OCI-M1 (cell line): Measurements from ENCODE around the gene GLG1.
"Not testable (repeated sequence)": the region's sequence is repeated elsewhere in the genome, so short reads cannot be mapped to it uniquely, and the experiment has no call there.

ENCODE experiments used
- DNase-seq: peaks from one replicate; lab custom pipeline; 2025; lab: John Stamatoyannopoulos, UW

GLG1 gene

GRCh38 chr16:74537746-74538145 is 69.2 kb downstream of the GLG1 start:
- not testable (repeated sequence) for DNase-seq

- not testable (repeated sequence) for DNase-seq
Observed at GRCh38 chr16:74534650-74535049, 72.3 kb downstream of the GLG1 start.

DNA sequence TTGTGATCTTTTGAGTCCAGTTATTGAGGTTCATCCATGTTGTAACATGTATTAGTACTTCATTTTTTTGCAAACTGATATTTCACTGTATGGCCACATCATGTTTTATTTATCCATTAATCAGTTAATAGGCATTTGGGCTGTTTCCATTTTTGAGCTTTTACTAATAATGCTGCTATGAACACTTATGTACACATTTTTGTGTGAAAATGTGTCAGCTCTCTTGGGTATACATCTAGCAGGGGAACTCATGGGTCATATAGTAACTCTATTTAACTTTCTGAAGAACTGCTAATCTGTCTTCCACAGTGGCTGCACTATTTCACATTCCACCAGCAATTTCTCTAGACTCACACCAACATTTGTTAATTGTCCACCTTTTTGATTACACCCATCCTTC is 82.0 kb downstream of the GLG1 start:
- no peak for DNase-seq

DNA sequence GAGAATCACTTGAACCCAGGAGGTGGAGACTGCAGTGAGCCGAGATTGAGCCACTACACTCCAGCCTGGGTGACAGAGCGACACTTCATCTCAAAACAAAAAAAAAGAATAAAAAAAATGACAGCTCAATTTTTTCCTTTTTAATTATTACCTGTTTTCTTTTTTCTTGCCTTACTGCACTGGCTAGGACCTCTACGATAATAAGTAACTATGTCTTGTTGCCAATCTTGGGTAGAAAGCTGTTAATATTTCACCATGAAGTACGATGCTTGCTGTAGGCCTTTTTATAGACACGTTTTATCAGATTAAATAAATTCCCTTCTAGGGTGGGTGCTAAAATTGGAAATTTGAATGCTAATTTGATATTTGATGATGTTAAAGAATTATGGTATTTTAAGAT is 82.8 kb downstream of the GLG1 start:
- DNase-seq = no peak

- DNase-seq = not testable (repeated sequence)
Observed at GRCh38 chr16:74523706-74524105, 83.2 kb downstream of the GLG1 start.

- DNase-seq = no peak
Observed at GRCh38 chr16:74522160-74522559, 84.8 kb downstream of the GLG1 start.

- no peak for DNase-seq
Observed at GRCh38 chr16:74521691-74522090, 85.2 kb downstream of the GLG1 start.

DNA sequence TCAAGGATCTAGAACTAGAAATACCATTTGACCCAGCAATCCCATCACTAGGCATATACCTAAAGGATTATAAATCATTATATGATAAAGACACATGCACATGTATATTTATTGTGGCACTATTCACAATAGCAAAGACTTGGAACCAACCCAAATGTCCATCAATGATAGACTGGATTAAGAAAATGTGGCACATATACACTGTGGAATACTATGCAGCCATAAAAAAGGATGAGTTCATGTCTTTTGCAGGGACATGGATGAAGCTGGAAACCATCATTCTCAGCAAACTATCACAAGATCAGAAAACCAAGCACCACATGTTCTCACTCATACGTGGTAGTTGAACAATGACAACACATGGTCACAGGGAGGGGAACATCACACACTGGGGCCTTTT is 88.0 kb downstream of the GLG1 start:
- DNase-seq = not testable (repeated sequence)

DNA sequence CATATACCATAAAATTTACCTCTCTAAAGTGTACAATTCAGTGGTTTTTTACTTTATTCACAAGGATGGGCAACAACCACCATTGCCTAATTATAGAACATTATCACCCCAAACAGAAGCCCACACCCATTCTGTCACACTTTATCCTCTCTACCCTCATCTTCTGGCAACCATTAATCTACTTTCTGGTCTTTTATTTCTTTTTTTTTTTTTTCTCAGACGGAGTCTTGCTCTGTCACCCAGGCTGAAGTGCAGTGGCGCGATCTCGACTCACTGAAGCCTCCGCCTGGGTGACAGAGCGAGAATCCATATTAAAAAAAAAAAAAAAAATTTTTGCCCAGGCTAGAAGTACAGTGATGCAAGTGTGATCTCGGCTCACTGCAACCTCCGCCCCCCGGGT is 95.0 kb downstream of the GLG1 start:
- DNase-seq = peak; percentile 11

DNA sequence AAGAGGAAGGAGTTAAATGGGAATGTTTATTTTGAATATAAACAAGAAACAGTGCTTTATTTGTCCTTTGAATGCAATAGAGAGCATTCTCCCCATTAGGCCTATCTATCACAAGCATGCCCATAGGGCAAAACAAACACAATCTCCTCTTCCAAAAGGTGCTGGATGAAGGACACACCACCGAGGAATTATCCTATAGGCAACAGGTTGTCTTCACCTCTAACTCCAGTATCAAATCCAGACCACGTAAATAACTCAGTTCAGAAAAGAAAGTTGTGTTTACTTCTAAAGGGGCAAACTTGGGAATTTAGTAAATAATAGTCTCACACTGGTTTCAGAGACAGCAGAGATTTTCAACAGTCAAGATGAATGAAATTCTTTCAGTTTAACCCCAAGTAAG is 101.9 kb downstream of the GLG1 start:
- DNase-seq = no peak

DNA sequence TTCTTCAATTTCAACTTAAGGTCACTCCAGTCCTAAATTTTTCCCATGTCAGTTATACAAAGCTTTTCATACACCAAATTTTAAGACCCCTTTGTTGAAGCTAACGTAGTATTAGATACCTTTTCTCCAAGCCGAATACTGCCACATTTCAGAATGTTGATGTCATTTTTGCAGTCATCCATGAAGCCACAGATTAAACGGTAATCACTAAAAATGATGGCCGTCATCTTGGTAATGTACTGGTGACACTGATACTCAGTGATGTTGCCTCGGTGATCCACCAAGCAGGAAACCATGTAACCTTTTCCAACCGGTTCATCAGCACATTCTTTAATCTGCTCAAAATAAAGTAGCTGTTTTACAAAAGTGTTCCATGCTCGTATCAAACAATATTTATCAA is 103.5 kb downstream of the GLG1 start:
- no peak for DNase-seq

- DNase-seq = no peak
Observed at GRCh38 chr16:74501484-74502478, 105.1 kb downstream of the GLG1 start.

GRCh38 chr16:74500907-74501306 is 106.0 kb downstream of the GLG1 start:
- DNase-seq = no peak

GRCh38 chr16:74499114-74499513 is 107.8 kb downstream of the GLG1 start:
- DNase-seq = no peak

DNA sequence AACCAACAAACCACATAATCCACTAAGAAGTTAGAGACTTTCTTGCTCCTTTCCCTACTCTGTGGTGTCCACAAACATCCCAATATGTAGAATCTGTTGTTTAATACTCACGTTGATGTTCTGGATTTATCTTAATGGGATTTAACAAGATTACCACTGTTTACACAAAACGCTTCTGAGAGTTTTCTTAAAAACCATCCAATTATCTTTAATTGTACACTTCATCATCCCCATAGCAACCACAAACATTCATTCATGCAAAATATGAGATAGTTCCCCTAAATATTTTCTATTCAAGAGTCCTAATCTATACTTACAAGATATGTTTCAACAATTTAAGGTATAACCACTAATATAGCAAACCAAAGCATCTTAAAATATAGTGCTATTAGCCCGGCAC is 109.2 kb downstream of the GLG1 start:
- no peak for DNase-seq

DNA sequence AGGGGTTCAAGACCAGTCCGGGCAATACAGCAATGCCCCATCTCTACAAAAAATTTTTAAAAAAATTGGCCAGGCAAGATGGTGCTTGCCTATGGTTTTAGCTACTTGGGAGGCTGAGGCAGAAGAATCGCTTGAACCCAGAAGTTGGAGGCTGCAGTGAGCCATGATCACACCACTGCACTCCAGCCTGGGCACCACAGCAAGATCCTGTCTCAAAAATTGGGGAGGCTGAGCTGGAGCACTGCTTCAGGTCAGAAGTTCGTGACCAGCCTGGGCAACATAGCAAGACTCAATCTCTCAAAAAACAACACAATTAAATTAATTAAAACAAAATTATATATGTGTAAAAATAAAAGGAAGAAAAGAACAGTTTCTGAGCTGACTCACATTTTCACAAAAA is 110.9 kb downstream of the GLG1 start:
- no peak for DNase-seq

DNA sequence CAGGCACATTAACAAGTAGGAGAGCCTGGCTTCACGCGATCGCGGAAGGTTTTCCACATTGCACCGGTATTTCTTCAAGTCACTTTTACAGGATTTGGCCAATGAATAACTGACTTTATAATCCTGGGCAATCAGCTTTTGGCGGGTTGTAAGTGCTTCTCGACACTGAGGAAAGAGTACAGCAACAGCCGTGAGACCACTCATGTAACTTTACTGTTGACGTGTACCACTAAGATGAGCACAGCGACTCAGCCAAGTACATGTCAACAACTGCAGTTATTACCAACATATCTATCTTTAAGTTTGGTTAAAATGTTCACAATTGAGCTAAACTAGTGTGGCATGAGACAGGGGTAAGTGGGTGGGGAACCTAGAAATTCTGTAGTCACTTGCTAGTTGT is 113.9 kb downstream of the GLG1 start:
- DNase-seq = no peak

DNA sequence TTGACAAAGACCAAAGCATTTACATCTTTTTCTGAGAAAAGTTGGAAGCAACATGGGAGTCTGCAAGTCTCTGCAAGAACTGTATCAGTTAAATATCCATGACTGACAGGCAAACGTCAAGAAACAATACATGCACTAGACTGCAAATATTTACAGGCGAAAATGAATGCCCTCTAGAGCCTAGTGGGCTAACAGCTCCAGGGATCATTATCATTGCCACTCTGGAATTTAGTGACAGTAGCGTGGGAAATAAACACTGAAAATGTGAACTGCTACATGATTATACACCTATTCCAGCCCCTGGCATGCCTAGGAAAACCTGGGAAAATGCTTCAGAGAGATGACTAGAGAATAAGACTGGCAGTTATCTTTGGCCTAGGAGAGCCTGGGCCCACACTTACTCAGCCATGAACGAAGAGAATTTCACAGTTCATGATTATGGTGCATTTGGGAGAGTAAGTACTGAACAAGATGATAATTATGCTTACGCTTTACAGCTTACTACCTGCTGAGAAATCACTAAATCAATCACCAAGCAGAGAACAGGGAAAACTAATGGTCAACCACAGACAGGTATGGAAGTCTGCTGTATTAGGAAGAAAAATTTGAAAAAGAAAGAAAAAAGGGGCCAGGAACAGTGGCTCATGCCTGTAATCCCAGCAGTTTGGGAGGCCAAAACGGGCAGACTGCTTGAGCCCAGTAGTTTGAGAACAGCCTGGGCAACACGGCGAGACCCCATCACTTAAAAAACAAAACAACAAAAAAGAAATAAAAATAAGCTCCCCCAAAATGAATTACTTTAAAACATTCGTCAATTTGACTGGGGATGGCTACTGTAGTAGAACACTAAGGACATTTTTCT is 119.0 kb downstream of the GLG1 start:
- no peak for DNase-seq

GRCh38 chr16:74485916-74486315 is 121.0 kb downstream of the GLG1 start:
- DNase-seq = no peak

DNA sequence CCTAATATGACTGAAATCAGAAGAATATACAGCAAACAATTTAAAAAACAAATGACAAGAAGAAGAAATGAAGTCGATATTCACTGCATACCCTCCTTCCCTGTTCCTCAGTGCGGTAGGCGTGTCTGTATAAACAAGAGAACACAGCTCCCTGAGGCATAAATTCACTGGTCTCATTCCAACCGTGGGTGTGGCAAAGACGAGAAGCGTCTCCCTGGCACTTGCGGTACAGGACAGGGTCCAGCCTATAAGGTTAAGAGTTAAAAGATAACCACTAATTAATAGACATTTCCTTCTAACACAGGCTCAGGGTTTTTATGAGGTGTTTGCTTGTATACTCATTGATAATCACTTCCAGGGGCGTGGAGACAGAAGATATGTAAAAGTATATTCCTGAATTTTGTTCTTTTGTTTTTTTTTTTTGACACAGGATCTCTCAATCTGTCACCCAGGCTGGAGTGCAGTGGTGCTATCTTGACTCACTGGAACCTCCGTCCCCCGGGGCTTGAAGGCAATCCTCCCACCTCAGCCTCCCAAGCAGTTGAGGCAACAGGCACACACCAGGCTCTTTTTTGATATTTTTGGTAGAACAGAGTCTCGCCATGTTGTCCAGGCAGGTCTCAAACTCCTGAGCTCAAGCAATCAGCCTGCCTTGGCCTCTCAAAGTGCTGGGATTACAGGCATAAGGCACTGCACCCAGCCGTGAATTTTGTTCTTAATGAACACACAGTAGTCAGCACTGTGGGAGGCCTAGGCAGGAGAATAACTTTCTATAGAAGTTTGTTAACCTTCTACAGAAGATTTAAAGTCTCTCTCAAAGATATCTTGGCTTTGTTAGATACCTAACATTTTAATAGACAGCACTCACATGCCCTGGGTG is 126.5 kb downstream of the GLG1 start:
- no peak for DNase-seq

- no peak for DNase-seq
Observed at GRCh38 chr16:74477226-74477625, 129.7 kb downstream of the GLG1 start.

DNA sequence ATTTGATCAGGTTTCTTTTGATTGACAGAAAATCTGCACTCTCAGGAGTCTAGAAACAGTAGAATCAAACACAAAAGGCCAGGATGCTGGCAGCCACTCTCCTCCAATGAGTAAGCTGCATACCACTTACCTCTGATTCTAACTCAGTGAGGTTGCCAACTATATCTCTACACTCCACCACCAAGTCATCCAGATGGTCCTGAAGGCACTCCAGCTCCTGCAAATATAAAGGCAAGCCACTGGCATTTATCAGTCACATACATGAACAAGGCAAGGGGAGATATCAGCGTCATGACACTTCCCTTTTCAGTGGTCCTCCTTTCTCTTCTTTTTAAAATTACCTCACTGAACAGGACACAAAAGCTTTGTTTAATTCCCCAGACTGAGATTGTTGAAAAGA is 132.5 kb downstream of the GLG1 start:
- DNase-seq = peak; percentile 58
